Measurements from ENCODE around the gene CCDC34. TPM values are rescaled to one million over a fixed set of nuclear protein-coding genes. Genes with fewer than 3 reads are reported as not detected.

Gene CCDC34
- total RNA-seq, 5 donors from 2014 or later (not counting 1 experiment from before 2014, with no cell fraction given): 1.4 to 4.2 (median 2.8) TPM

DNA sequence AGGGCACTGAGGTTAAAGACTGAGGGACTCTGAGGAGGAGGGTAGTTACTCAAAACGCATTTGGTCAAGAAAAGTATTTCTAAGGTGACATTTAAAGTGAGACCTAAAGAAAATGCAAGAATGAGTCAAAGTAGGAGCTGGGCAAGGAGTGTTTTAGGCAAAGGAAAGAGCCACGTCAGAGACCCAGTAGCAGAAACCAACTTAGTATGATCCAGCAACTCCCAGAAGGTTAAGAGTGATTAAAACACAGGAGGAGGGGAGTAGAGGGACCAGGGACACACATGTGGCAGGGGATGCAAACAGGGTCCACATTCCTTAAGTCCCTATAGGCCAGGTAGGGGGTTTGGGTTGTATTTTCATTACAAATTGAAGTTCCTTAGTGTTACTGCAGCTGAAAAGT, 24.3 kb upstream of the CCDC34 start:
- Histone ChIP-seq H3K27me3 (replicated peaks in 1 of 2; ENCODE audit: control insufficient read depth in 2 of 2, extremely low read depth in 1 of 2, insufficient read depth in 2 of 2, low read length in 1 of 2) (no peaks in the 10 kb centered on the region), H3K4me1 (ENCODE audit: control insufficient read depth in 1 of 2, extremely low read depth in 1 of 2, insufficient read depth in 2 of 2, low read length in 2 of 2) (no peaks in the 10 kb centered on the region), H3K27ac (ENCODE audit: low read length) (no peak overlapping the region), H3K36me3 (ENCODE audit: control insufficient read depth in 2 of 2, extremely low read depth in 1 of 2, insufficient read depth in 1 of 2, low read length in 1 of 2) (no peaks in the 10 kb centered on the region), H3K9me3 (no peaks in the 10 kb centered on the region), H3K4me3 (ENCODE audit: control insufficient read depth in 1 of 2, extremely low read depth in 1 of 2, low read length in 1 of 2) (no peak overlapping the region)
- 36% methylated on average over 2 of the region's 2 CpGs for WGBS (ENCODE audit: insufficient coverage)
- no peak overlapping the region for H3K4me3 Mint-ChIP-seq
- no peaks in the 10 kb centered on the region for H3K9me3 Mint-ChIP-seq
- no peaks in the 10 kb centered on the region for H3K36me3 Mint-ChIP-seq
- ChIA-PET CTCF (no interaction called here), POLR2A (no interaction called here)
- ATAC-seq (replicated peaks in 1 of 4) (no peak), DNase-seq (no peak)
- H3K27ac Mint-ChIP-seq: no peak overlapping the region
- H3K27me3 Mint-ChIP-seq: no peaks in the 10 kb centered on the region
- no peaks in the 10 kb centered on the region for H3K4me1 Mint-ChIP-seq

DNA sequence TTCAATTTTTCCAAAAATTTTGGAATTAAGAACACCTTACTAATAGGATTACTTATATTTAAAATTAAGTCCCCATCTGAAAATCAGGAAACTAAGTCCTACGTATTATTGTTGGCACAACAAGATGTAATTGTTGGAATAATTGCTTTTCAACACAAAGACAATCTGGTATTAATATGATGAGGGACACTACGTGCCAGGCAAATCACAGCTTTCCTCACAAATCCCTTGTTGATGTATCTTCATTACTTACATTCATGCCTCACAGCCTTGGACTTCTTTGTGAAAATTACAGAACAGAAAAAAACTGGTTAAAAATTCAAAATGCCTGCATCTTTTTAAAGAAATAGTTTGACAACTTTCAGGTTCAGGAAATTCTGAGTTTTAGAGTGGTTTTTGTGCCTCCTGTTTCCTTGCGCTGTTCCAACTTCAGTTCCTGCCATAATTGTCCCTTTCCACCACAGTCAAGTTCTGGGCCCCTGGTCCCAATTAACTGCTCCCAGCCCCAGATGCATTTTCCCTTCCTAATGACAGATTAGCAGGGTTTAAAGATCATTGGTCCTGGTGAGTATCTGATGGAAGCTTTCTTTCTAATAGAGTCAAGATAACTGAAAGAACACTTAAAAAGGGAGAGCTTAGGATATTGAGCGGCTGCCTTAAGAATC, 23.3 kb upstream of the CCDC34 start:
- H3K27me3 Mint-ChIP-seq: peaks cover 2 to 3% of the 10 kb centered on the region in 2 donors
- no peaks in the 10 kb centered on the region for H3K9me3 ChIP-seq
- no peak overlapping the region for H3K4me3 ChIP-seq (ENCODE audit: control insufficient read depth in 1 of 2, extremely low read depth in 1 of 2, low read length in 1 of 2)
- no peak overlapping the region for H3K27ac Mint-ChIP-seq
- H3K27me3 ChIP-seq (replicated peaks in 1 of 2; ENCODE audit: control insufficient read depth in 2 of 2, extremely low read depth in 1 of 2, insufficient read depth in 2 of 2, low read length in 1 of 2): no peaks in the 10 kb centered on the region
- H3K4me1 ChIP-seq (ENCODE audit: control insufficient read depth in 1 of 2, extremely low read depth in 1 of 2, insufficient read depth in 2 of 2, low read length in 2 of 2): no peaks in the 10 kb centered on the region
- no peaks in the 10 kb centered on the region for H3K4me1 Mint-ChIP-seq
- no peak overlapping the region for H3K4me3 Mint-ChIP-seq
- H3K36me3 Mint-ChIP-seq: peaks cover 5% of the 10 kb centered on the region
- WGBS (ENCODE audit: insufficient coverage): no CpG with 5 or more reads among the region's 4 CpGs
- H3K36me3 ChIP-seq (ENCODE audit: control insufficient read depth in 2 of 2, extremely low read depth in 1 of 2, insufficient read depth in 1 of 2, low read length in 1 of 2): no peaks in the 10 kb centered on the region
- H3K27ac ChIP-seq (ENCODE audit: low read length): no peak overlapping the region
- POLR2A ChIA-PET: interaction anchor here in 1 of 2 donors (0.6 kb wide), 1 partner anchor 55 kb away, joined by 4 read pairs; no protein-coding TSS in a partner anchor
- H3K9me3 Mint-ChIP-seq: no peaks in the 10 kb centered on the region
- CTCF ChIA-PET: no interaction called here
- DNase-seq (no peak), ATAC-seq (replicated peaks in 1 of 4) (no peak)

GRCh38 chr11:27385245-27385644, 22.2 kb upstream of the CCDC34 start:
- ATAC-seq (replicated peaks in 1 of 4): no peak
- CTCF ChIA-PET: no interaction called here
- WGBS (ENCODE audit: insufficient coverage): 67% methylated on average over 1 of the region's 5 CpGs

GRCh38 chr11:27384227-27384626, 21.2 kb upstream of the CCDC34 start:
- CTCF ChIA-PET: interaction anchor here (0.6 to 1.1 kb wide), 3 partner anchors 11 to 102 kb away, joined by 3 to 4 read pairs (median 3); no protein-coding TSS in a partner anchor
- ATAC-seq (replicated peaks in 1 of 4): no peak
- no peak overlapping the region for H3K27ac Mint-ChIP-seq
- no peaks in the 10 kb centered on the region for H3K9me3 Mint-ChIP-seq
- peaks cover 5% of the 10 kb centered on the region for H3K36me3 Mint-ChIP-seq
- no peak for DNase-seq
- H3K4me3 Mint-ChIP-seq: no peak overlapping the region
- no peaks in the 10 kb centered on the region for H3K27me3 ChIP-seq (replicated peaks in 1 of 2; ENCODE audit: control insufficient read depth in 2 of 2, extremely low read depth in 1 of 2, insufficient read depth in 2 of 2, low read length in 1 of 2)
- H3K4me1 Mint-ChIP-seq: no peaks in the 10 kb centered on the region
- H3K27ac ChIP-seq (ENCODE audit: low read length): no peak overlapping the region
- H3K9me3 ChIP-seq: no peaks in the 10 kb centered on the region
- no peak overlapping the region for H3K4me3 ChIP-seq (ENCODE audit: control insufficient read depth in 1 of 2, extremely low read depth in 1 of 2, low read length in 1 of 2)
- no peaks in the 10 kb centered on the region for H3K36me3 ChIP-seq (ENCODE audit: control insufficient read depth in 2 of 2, extremely low read depth in 1 of 2, insufficient read depth in 1 of 2, low read length in 1 of 2)
- peaks cover 3% of the 10 kb centered on the region in 2 donors for H3K27me3 Mint-ChIP-seq
- POLR2A ChIA-PET: no interaction called here
- H3K4me1 ChIP-seq (ENCODE audit: control insufficient read depth in 1 of 2, extremely low read depth in 1 of 2, insufficient read depth in 2 of 2, low read length in 2 of 2): no peaks in the 10 kb centered on the region

More at GRCh38 chr11:27385245-27385644, 22.2 kb upstream of the CCDC34 start:
- Histone ChIP-seq H3K36me3 (ENCODE audit: control insufficient read depth in 2 of 2, extremely low read depth in 1 of 2, insufficient read depth in 1 of 2, low read length in 1 of 2) (no peaks in the 10 kb centered on the region), H3K27ac (ENCODE audit: low read length) (no peak overlapping the region), H3K9me3 (no peaks in the 10 kb centered on the region), H3K4me3 (ENCODE audit: control insufficient read depth in 1 of 2, extremely low read depth in 1 of 2, low read length in 1 of 2) (no peak overlapping the region), H3K27me3 (replicated peaks in 1 of 2; ENCODE audit: control insufficient read depth in 2 of 2, extremely low read depth in 1 of 2, insufficient read depth in 2 of 2, low read length in 1 of 2) (no peaks in the 10 kb centered on the region), H3K4me1 (ENCODE audit: control insufficient read depth in 1 of 2, extremely low read depth in 1 of 2, insufficient read depth in 2 of 2, low read length in 2 of 2) (no peaks in the 10 kb centered on the region)
- DNase-seq: no peak
- no peak overlapping the region for H3K4me3 Mint-ChIP-seq
- POLR2A ChIA-PET: no interaction called here
- no peaks in the 10 kb centered on the region for H3K9me3 Mint-ChIP-seq
- no peaks in the 10 kb centered on the region for H3K4me1 Mint-ChIP-seq
- no peak overlapping the region for H3K27ac Mint-ChIP-seq
- peaks cover 2 to 3% of the 10 kb centered on the region in 2 donors for H3K27me3 Mint-ChIP-seq
- H3K36me3 Mint-ChIP-seq: peaks cover 5% of the 10 kb centered on the region

- H3K36me3 Mint-ChIP-seq: peaks cover 5% of the 10 kb centered on the region
- CTCF ChIA-PET: interaction anchor here (0.6 to 1.1 kb wide), 3 partner anchors 10 to 102 kb away, joined by 3 to 4 read pairs (median 3); no protein-coding TSS in a partner anchor
- Histone ChIP-seq H3K27me3 (replicated peaks in 1 of 2; ENCODE audit: control insufficient read depth in 2 of 2, extremely low read depth in 1 of 2, insufficient read depth in 2 of 2, low read length in 1 of 2) (no peaks in the 10 kb centered on the region), H3K27ac (ENCODE audit: low read length) (no peak overlapping the region), H3K4me3 (ENCODE audit: control insufficient read depth in 1 of 2, extremely low read depth in 1 of 2, low read length in 1 of 2) (no peak overlapping the region), H3K4me1 (ENCODE audit: control insufficient read depth in 1 of 2, extremely low read depth in 1 of 2, insufficient read depth in 2 of 2, low read length in 2 of 2) (no peaks in the 10 kb centered on the region), H3K9me3 (no peaks in the 10 kb centered on the region), H3K36me3 (ENCODE audit: control insufficient read depth in 2 of 2, extremely low read depth in 1 of 2, insufficient read depth in 1 of 2, low read length in 1 of 2) (no peaks in the 10 kb centered on the region)
- no peaks in the 10 kb centered on the region for H3K4me1 Mint-ChIP-seq
- H3K27ac Mint-ChIP-seq: no peak overlapping the region
- H3K9me3 Mint-ChIP-seq: no peaks in the 10 kb centered on the region
- DNase-seq: no peak
- POLR2A ChIA-PET: no interaction called here
- H3K27me3 Mint-ChIP-seq: peaks cover 3% of the 10 kb centered on the region in 2 donors
- ATAC-seq (replicated peaks in 1 of 4): no peak
- WGBS (ENCODE audit: insufficient coverage): no CpG with 5 or more reads among the region's 1 CpG
- no peak overlapping the region for H3K4me3 Mint-ChIP-seq
Measured at GRCh38 chr11:27383645-27384044, 20.6 kb upstream of the CCDC34 start.

GRCh38 chr11:27381238-27381666, 18.2 kb upstream of the CCDC34 start:
- Histone ChIP-seq H3K27ac (ENCODE audit: low read length) (no peak overlapping the region), H3K9me3 (no peaks in the 10 kb centered on the region), H3K4me1 (ENCODE audit: control insufficient read depth in 1 of 2, extremely low read depth in 1 of 2, insufficient read depth in 2 of 2, low read length in 2 of 2) (no peaks in the 10 kb centered on the region), H3K36me3 (ENCODE audit: control insufficient read depth in 2 of 2, extremely low read depth in 1 of 2, insufficient read depth in 1 of 2, low read length in 1 of 2) (no peaks in the 10 kb centered on the region), H3K27me3 (replicated peaks in 1 of 2; ENCODE audit: control insufficient read depth in 2 of 2, extremely low read depth in 1 of 2, insufficient read depth in 2 of 2, low read length in 1 of 2) (no peaks in the 10 kb centered on the region), H3K4me3 (ENCODE audit: control insufficient read depth in 1 of 2, extremely low read depth in 1 of 2, low read length in 1 of 2) (no peak overlapping the region)
- ChIA-PET POLR2A (no interaction called here), CTCF (no interaction called here)
- no peak overlapping the region for H3K27ac Mint-ChIP-seq
- peaks cover 5% of the 10 kb centered on the region for H3K36me3 Mint-ChIP-seq
- no peaks in the 10 kb centered on the region for H3K4me1 Mint-ChIP-seq
- H3K27me3 Mint-ChIP-seq: peaks cover 3% of the 10 kb centered on the region in 2 donors
- no peaks in the 10 kb centered on the region for H3K9me3 Mint-ChIP-seq
- H3K4me3 Mint-ChIP-seq: no peak overlapping the region
- DNase-seq (no peak), ATAC-seq (replicated peaks in 1 of 4) (no peak)
- WGBS (ENCODE audit: insufficient coverage): 88% methylated on average over 4 of the region's 5 CpGs
